HG03575 (cell line): ENCODE results near the gene SLC25A33.
"Not testable (repeated sequence)": the region's sequence is repeated elsewhere in the genome, so short reads cannot be mapped to it uniquely, and the experiment has no call there.

Source experiments
- ATAC-seq: cut with Tn5 transposase; IDR thresholded peaks from one replicate; pipeline ENCODE4 v1.9.1; 2021; ENCODE audit not compliant: unreplicated experiment, insufficient number of reproducible peaks, low FRiP score; ENCODE audit errors: extremely low read depth

Gene SLC25A33

GRCh38 chr1:9612162-9612845, 73.0 kb downstream of the SLC25A33 start:
- ATAC-seq = no peak

GRCh38 chr1:9612871-9613624, 73.8 kb downstream of the SLC25A33 start:
- ATAC-seq = no peak

- no peak for ATAC-seq
These were observed 74.5 kb downstream of the SLC25A33 start for GRCh38 chr1:9613625-9614299.

- ATAC-seq = no peak
These were observed 76.2 kb downstream of the SLC25A33 start for GRCh38 chr1:9615316-9616063.

- ATAC-seq = no peak
These were observed 79.8 kb downstream of the SLC25A33 start for GRCh38 chr1:9618909-9619679.

- no peak for ATAC-seq
These were observed 81.8 kb downstream of the SLC25A33 start for GRCh38 chr1:9621032-9621431.

GRCh38 chr1:9624081-9624480, 84.8 kb downstream of the SLC25A33 start:
- ATAC-seq = no peak

GRCh38 chr1:9625030-9625429, 85.8 kb downstream of the SLC25A33 start:
- not testable (repeated sequence) for ATAC-seq

GRCh38 chr1:9626201-9626608, 86.9 kb downstream of the SLC25A33 start:
- no peak for ATAC-seq

- ATAC-seq = no peak
These were observed 89.5 kb downstream of the SLC25A33 start for GRCh38 chr1:9628541-9629444.

- ATAC-seq = no peak
These were observed 90.4 kb downstream of the SLC25A33 start for GRCh38 chr1:9629445-9630201.

GRCh38 chr1:9630331-9631111, 91.3 kb downstream of the SLC25A33 start:
- ATAC-seq = no peak

GRCh38 chr1:9631613-9632012, 92.3 kb downstream of the SLC25A33 start:
- ATAC-seq = no peak

GRCh38 chr1:9633493-9633892, 94.2 kb downstream of the SLC25A33 start:
- no peak for ATAC-seq

GRCh38 chr1:9634582-9634981, 95.3 kb downstream of the SLC25A33 start:
- ATAC-seq = no peak
